GM21447 (cell line): ENCODE results near the gene MR1.

ENCODE experiments used
- ATAC-seq: cut with Tn5 transposase; IDR thresholded peaks from one replicate; pipeline ENCODE4 v1.9.1; 2021; ENCODE audit not compliant: unreplicated experiment

Gene MR1

GRCh38 chr1:181062836-181063428 lies 29.1 kb downstream of the MR1 start:
- ATAC-seq, result peak; percentile 71

DNA sequence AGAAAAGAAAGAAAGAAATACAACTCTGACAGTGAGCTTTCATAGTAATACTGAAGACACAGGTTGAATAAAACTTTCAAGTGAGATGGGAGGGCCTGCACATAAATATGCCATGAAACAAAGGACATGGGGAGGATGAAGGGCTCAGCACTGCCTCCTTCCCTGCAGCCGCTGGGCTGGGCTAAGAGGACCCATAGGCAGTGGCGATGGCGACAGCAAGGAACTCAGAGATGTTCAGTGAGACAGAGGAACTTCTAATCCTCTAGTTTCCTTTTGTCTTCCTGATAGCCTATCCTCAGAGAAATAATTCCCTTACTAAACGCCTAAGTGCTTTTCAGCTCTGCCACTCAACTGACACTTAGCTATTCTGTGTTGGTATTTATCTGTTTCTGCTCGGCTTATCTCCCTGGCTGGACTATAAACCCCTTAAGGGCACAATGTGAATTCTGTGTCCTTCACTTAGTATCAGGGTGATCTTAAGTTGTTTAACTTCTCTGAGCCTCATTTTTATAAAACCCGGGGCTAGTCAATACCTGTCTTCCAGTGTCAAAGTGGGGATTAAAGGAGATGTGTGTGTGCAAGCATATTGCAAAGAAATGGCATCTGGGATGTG lies 30.3 kb downstream of the MR1 start:
- ATAC-seq, result no peak

GRCh38 chr1:181064702-181065101 lies 30.9 kb downstream of the MR1 start:
- ATAC-seq, result no peak

DNA sequence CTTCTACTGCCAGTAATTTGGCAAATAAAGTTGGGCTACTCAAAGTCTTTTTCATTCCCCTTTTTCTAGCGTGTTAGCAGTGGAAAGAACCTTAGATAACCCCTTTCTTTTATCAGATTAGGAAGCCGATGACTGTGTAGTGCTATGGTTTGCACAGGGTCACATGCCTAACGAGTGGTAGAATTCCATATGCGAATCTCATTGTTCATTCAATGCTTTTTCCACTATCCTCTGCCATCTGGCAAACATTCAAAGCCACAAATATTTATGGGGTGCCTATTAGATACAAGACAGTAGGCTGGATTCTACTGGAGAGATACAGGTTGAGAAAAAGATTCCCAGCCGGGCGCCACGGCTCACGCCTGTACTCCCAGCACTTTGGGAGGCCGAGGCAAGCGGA lies 39.9 kb downstream of the MR1 start:
- ATAC-seq, result no peak

DNA sequence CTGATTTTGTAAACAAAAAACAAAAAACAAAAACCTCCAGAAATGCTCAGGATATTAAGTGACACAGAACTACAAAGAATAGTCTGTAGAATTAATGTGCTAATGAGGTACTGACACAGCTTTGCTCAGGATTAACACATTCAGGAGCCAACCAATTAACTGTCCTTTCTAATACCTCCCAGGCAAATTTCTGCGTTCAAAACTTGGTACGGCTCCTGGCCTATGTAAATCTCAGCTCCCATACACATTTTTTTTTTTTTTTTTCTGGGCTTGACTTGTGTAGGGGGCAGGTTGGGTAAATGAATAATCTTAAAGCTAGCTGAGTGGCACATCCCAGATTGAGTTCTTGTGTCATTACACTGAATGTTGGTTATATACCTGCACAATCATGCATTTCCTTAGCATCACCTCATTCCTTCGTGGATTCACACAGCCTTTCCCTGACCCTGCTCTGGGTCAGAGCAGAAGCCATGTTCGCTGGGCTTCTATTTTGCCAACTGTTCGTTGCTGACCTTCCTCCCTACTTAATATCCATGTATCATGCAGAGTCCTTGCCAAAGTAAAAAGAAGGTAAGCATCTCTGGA lies 42.1 kb downstream of the MR1 start:
- no peak for ATAC-seq

DNA sequence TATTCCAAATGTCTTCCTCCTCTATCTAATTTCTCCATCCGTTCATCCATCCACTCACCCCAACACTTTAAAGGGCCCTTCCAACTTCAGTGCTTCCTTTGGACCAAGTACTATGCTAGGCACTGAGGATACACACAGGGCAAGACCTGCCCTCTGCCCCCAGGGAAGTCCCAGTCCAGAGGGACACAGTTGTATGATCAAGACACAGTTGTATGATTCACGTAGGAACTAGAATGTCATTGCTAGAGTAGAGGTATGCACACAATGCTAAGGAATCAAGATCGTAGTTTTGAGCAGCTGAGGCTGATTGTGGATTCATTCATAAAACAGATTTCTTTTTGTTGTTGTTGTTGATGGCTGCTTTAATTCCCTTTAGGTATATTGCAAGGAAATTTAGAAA lies 43.1 kb downstream of the MR1 start:
- no peak for ATAC-seq

- no peak for ATAC-seq
Observed at GRCh38 chr1:181077576-181078242, 43.9 kb downstream of the MR1 start.

- ATAC-seq, result no peak
Observed at GRCh38 chr1:181079382-181079781, 45.6 kb downstream of the MR1 start.

GRCh38 chr1:181079920-181080319 lies 46.1 kb downstream of the MR1 start:
- ATAC-seq, result no peak

- ATAC-seq, result no peak
Observed at GRCh38 chr1:181080556-181080955, 46.8 kb downstream of the MR1 start.

GRCh38 chr1:181081395-181081794 lies 47.6 kb downstream of the MR1 start:
- ATAC-seq, result no peak

- ATAC-seq, result peak; percentile 37
Observed at GRCh38 chr1:181083842-181084605, 50.2 kb downstream of the MR1 start.

DNA sequence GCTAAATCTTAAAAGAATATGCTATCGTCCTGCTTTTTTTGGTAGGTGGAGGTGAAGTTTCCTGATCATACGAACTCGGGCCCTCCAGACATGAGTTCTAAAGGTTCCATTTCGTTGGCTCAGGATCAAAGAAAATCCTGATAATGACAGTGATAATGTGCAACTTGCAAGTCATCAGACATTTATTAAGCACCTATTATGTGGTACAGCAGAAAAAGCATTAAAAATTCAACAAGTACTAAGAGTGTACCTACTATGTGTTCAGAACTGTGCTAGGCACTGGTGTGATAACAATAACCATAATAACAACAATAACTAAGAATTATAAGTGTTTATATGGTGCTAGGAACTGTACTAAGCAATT lies 50.8 kb downstream of the MR1 start:
- no peak for ATAC-seq

- no peak for ATAC-seq
Observed at GRCh38 chr1:181086091-181086490, 52.3 kb downstream of the MR1 start.

- ATAC-seq, result no peak
Observed at GRCh38 chr1:181086926-181087325, 53.1 kb downstream of the MR1 start.

DNA sequence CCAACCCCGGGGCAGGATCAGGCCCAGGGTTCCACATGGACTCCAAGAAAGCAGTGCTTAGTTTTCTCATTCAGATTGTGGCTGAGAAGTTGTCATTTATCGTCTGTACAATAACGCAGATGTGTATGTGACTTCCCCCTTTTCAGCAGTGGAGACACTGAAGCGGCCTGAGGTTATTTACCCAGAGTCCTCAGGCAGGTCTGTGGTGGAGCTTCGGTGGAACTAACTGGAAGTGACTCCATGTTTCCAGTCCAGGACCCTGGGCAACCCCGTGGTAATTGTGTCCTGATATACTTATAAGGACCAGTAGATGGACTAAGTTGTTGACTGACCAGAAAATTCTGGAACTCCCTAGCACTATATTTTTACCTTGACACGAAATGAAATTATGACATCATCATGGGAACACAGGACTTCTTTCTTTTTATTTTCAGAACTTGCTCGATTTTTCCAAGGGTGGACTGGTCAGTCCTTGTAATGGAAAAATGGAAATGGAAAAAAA lies 53.7 kb downstream of the MR1 start:
- ATAC-seq, result no peak

GRCh38 chr1:181088079-181089016 lies 54.6 kb downstream of the MR1 start, which contains the start of gene IER5:
TSS of gene IER5 (plus strand) at chr1:181088700. CDS start at chr1:181088903, 203 bp downstream.
- ATAC-seq, result peak; percentile 60

- ATAC-seq, result peak; percentile 2
Observed at GRCh38 chr1:181089017-181089675, 55.4 kb downstream of the MR1 start.

DNA sequence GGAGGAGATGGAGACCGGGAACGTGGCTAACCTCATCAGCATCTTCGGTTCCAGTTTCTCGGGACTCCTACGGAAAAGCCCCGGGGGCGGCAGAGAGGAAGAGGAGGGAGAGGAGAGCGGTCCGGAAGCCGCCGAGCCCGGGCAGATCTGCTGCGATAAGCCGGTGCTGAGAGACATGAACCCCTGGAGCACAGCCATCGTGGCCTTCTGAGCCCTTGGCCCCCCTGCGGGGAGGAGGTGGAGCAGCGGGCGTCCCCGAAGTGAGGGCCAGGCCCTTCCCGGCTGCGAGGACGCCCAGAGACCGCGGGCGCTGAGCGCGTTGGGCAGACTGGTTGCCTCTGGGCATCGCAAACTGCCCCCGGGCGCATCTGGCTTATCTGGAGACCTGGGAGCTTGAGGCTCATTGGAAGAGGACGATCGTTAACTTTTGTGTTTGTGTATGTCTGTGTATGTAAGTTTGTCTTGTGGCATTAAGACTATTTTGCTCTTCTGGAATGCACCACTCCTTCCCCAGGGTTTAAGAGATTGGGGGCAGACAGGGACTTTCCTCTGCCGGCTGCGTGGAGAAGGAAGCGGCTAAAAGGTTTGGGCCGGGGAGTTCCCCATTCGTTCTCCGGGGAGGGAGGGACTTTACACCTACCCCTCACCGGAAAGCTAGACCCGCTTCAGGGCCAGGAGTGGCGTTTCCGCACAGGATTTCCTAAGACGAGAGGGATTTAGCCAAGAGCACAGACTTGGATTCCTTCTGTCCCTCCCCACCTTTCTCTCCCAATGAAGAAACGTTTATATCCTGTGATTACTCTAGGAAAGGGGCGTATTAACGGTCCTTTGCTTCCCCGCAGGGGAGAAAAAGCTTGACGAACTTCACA lies 56.1 kb downstream of the MR1 start:
- ATAC-seq, result peak; percentile 49
